Left ventricle myocardium inferior (tissue), 1 donor: ENCODE data around the gene PPIF. TPM values are rescaled to one million over a fixed set of nuclear protein-coding genes. Genes with fewer than 3 reads are reported as not detected.
"Not testable (repeated sequence)": the region's sequence is repeated elsewhere in the genome, so short reads cannot be mapped to it uniquely, and the experiment has no call there.

Source experiments
- DNase-seq: peaks from one replicate; pipeline ENCODE4 v3.0.0-alpha.2; 2020
- H3K27ac ChIP-seq: fragments of 200-600 bp; replicated peaks from 2 replicates; pipeline ENCODE4 v1.8.0; 2021
- H3K27me3 ChIP-seq: fragments of 200-600 bp; 2 replicates; pipeline ENCODE4 v1.8.0; 2021; ENCODE audit warnings: low read depth
- H3K36me3 ChIP-seq: fragments of 200-600 bp; 2 replicates; pipeline ENCODE4 v1.8.0; 2021
- H3K4me1 ChIP-seq: fragments of 200-600 bp; 2 replicates; pipeline ENCODE4 v1.8.0; 2021
- H3K4me3 ChIP-seq: fragments of 200-600 bp; 2 replicates; pipeline ENCODE4 v1.8.0; 2021; ENCODE audit warnings: mild to moderate bottlenecking, moderate library complexity
- H3K9me3 ChIP-seq: fragments of 200-600 bp; replicated peaks from 2 replicates; pipeline ENCODE4 v1.8.0; 2021
- CTCF ChIP-seq: fragments of 200-600 bp; IDR thresholded peaks from 2 replicates; pipeline ENCODE4 v1.8.0; 2021; ENCODE audit warnings: antibody characterized with exemption, mild to moderate bottlenecking, borderline replicate concordance
- intact Hi-C: fragments of 100-400 bp; cut with micrococcal nuclease; formaldehyde crosslinking; loops from one replicate; pipeline ENCODE4 v1.11.0; 2022
- total RNA-seq: library from RNA; stranded (reverse); fragmentation: NEBNext Ultra II Directional; extraction: Animal tissue kit (Norgen Biotek cat#: 25700); gene quantifications from one replicate; pipeline ENCODE4 v1.2.1, GENCODE V29; 2021
- donor health status: DM: no; HTN: yes; CAD: no; lungs with severe emphysema.

PPIF gene
- total RNA-seq, 1 donor from 2014 or later = 150 TPM

GRCh38 chr10:79334573-79334972 is 12.7 kb upstream of the PPIF start:
- TF ChIP-seq CTCF = no peak
- peaks cover 3% of the 10 kb centered on the region for H3K9me3 ChIP-seq
- no peaks in the 10 kb centered on the region for H3K27me3 ChIP-seq
- H3K27ac ChIP-seq = no peak overlapping the region
- no peak for DNase-seq
- H3K4me1 ChIP-seq = no peaks in the 10 kb centered on the region
- no peak overlapping the region for H3K4me3 ChIP-seq
- intact Hi-C loops = no loop called here
- H3K36me3 ChIP-seq = no peaks in the 10 kb centered on the region

DNA sequence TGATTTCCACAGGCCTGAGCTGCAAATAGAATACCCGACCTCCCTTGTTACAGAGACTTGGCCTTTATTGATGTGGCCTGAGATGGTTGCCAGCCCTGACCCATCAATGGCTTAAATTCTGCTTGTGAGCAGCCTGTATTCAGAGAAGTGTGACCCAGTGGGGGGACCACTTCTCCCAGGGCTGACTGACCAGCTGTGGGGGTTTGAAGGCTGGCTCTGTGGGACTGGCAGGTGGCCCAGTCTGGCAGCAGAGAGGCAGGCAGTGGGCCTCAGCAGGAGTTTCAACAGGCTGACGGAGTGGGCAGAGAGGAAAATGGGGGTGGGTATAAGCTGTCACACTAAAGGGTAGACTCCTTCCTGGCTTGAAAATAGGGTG is 12.2 kb upstream of the PPIF start:
- no peak overlapping the region for H3K4me3 ChIP-seq
- H3K9me3 ChIP-seq = peaks cover 3% of the 10 kb centered on the region
- H3K4me1 ChIP-seq = no peaks in the 10 kb centered on the region
- H3K27ac ChIP-seq = no peak overlapping the region
- intact Hi-C loops = no loop called here
- no peak for DNase-seq
- no peak for TF ChIP-seq CTCF
- no peaks in the 10 kb centered on the region for H3K36me3 ChIP-seq
- H3K27me3 ChIP-seq = no peaks in the 10 kb centered on the region

GRCh38 chr10:79335470-79336235 is 11.6 kb upstream of the PPIF start:
- Histone ChIP-seq H3K4me1 (peaks cover 3% of the 10 kb centered on the region), H3K9me3 (peaks cover 3% of the 10 kb centered on the region), H3K27ac (no peak overlapping the region), H3K4me3 (no peak overlapping the region), H3K36me3 (no peaks in the 10 kb centered on the region), H3K27me3 (no peaks in the 10 kb centered on the region)
- no peak for DNase-seq
- no peak for TF ChIP-seq CTCF
- intact Hi-C loops = no loop called here

- Histone ChIP-seq H3K27me3 (no peaks in the 10 kb centered on the region), H3K36me3 (no peaks in the 10 kb centered on the region), H3K27ac (no peak overlapping the region), H3K4me1 (peaks cover 9% of the 10 kb centered on the region), H3K4me3 (no peak overlapping the region), H3K9me3 (peaks cover 3% of the 10 kb centered on the region)
- TF ChIP-seq CTCF = no peak
- DNase-seq = no peak
- intact Hi-C loops = no loop called here
Observed at GRCh38 chr10:79336276-79336675, 11.0 kb upstream of the PPIF start.

- no peaks in the 10 kb centered on the region for H3K36me3 ChIP-seq
- no peak for TF ChIP-seq CTCF
- H3K9me3 ChIP-seq = peaks cover 3% of the 10 kb centered on the region
- peaks cover 14% of the 10 kb centered on the region for H3K4me1 ChIP-seq
- intact Hi-C loops = no loop called here
- H3K27ac ChIP-seq = no peak overlapping the region
- no peak overlapping the region for H3K4me3 ChIP-seq
- H3K27me3 ChIP-seq = no peaks in the 10 kb centered on the region
- DNase-seq = no peak
Observed at GRCh38 chr10:79336739-79337138, 10.5 kb upstream of the PPIF start.

- peaks cover 24% of the 10 kb centered on the region for H3K4me1 ChIP-seq
- H3K36me3 ChIP-seq, H3K4me3 ChIP-seq, intact Hi-C loops, DNase-seq, H3K27ac ChIP-seq, H3K27me3 ChIP-seq, H3K9me3 ChIP-seq: not testable (repeated sequence)
Observed at GRCh38 chr10:79337783-79338469, 9.3 kb upstream of the PPIF start.
